HEK293 (cell line): ENCODE results near the gene MAPRE2.

Experiments used
- CTCF ChIA-PET: fragments of 350-600 bp; formaldehyde crosslinking; extraction: SDS; loops from one replicate; lab custom pipeline; 2021; ENCODE audit warnings: antibody characterized with exemption; lab: Yijun Ruan, JAX
- POLR2A ChIA-PET: fragments of 300-600 bp; formaldehyde crosslinking; extraction: SDS; loops from one replicate; lab custom pipeline; 2020; ENCODE audit warnings: antibody characterized with exemption, inconsistent platforms; lab: Yijun Ruan, JAX
- H3K27ac ChIP-seq: fragments of 200-500 bp; sonication (Bioruptor generic); 2 replicates; pipeline ENCODE4 v1.5.1; 2014; ENCODE audit warnings: low read depth, low read length, control low read depth, inconsistent platforms; ENCODE audit errors: extremely low read depth
- H3K36me3 ChIP-seq, 2 experiments: fragments of 200-500 bp in 1 of 2; sonication (Bioruptor generic) in 1 of 2; 1 replicate in 1 of 2; 2 replicates in 1 of 2; pipeline ENCODE4 v1.5.1; 2014 to 2017; ENCODE audit warnings: inconsistent platforms in 2 of 2, low read length in 2 of 2; ENCODE audit not compliant: control insufficient read depth in 2 of 2, insufficient read depth in 1 of 2
- H3K4me1 ChIP-seq: fragments of 200-500 bp; sonication (Bioruptor generic); 2 replicates; pipeline ENCODE4 v1.5.1; 2014; ENCODE audit warnings: mild to moderate bottlenecking, low read length, inconsistent platforms; ENCODE audit not compliant: control insufficient read depth, insufficient read depth
- H3K4me3 ChIP-seq: 2 replicates; pipeline ENCODE4 v1.5.1; 2011; ENCODE audit warnings: low read depth, mild to moderate bottlenecking, control low read depth, low read length, moderate library complexity
- H3K9me3 ChIP-seq: fragments of 200-500 bp; sonication (Bioruptor generic); 2 replicates; pipeline ENCODE4 v1.5.1; 2014; ENCODE audit warnings: low read depth, low read length, inconsistent platforms; ENCODE audit not compliant: control insufficient read depth, insufficient read depth
- GLI2 ChIP-seq: fragments of 450-650 bp; formaldehyde crosslinking; IDR thresholded peaks from 2 replicates; pipeline ENCODE4; 2017; ENCODE audit warnings: missing biosample characterization, missing genetic modification characterization, low read depth, borderline replicate concordance
- HOXD13 ChIP-seq: sonication (generic); formaldehyde crosslinking; IDR thresholded peaks from 2 replicates; pipeline ENCODE4 v1.8.0; 2022; ENCODE audit warnings: missing genetic modification reagents, borderline replicate concordance
- KLF9 ChIP-seq: fragments of 450-650 bp; formaldehyde crosslinking; IDR thresholded peaks from 2 replicates; pipeline ENCODE4 v1.5.1; 2016; ENCODE audit warnings: missing biosample characterization, missing genetic modification characterization, low read depth
- PRDM10 ChIP-seq: fragments of 450-650 bp; formaldehyde crosslinking; IDR thresholded peaks from 2 replicates; pipeline ENCODE4 v1.5.1; 2016; ENCODE audit warnings: missing biosample characterization, missing genetic modification characterization
- REPIN1 ChIP-seq: fragments of 450-650 bp; formaldehyde crosslinking; IDR thresholded peaks from 2 replicates; pipeline ENCODE4 v1.5.1; 2017; ENCODE audit warnings: missing biosample characterization, missing genetic modification characterization, low read depth
- SP3 ChIP-seq: fragments of 450-650 bp; formaldehyde crosslinking; IDR thresholded peaks from 2 replicates; pipeline ENCODE4 v1.5.1; 2016; ENCODE audit warnings: missing biosample characterization, missing genetic modification characterization
- TSHZ1 ChIP-seq: fragments of 450-650 bp; formaldehyde crosslinking; IDR thresholded peaks from 2 replicates; pipeline ENCODE4 v1.5.1; 2016; ENCODE audit warnings: missing biosample characterization, missing genetic modification characterization, borderline replicate concordance
- ZBTB1 ChIP-seq: fragments of 450-650 bp; formaldehyde crosslinking; IDR thresholded peaks from 2 replicates; pipeline ENCODE4 v1.5.1; 2016; ENCODE audit warnings: missing biosample characterization, missing genetic modification characterization
- ZBTB10 ChIP-seq: fragments of 450-650 bp; formaldehyde crosslinking; IDR thresholded peaks from 2 replicates; pipeline ENCODE4 v1.5.1; 2016; ENCODE audit warnings: missing biosample characterization, missing genetic modification characterization
- ZEB2 ChIP-seq: fragments of 450-650 bp; formaldehyde crosslinking; IDR thresholded peaks from 2 replicates; pipeline ENCODE4 v1.5.1; 2016; ENCODE audit warnings: missing biosample characterization, missing genetic modification characterization
- ZNF155 ChIP-seq: fragments of 450-650 bp; formaldehyde crosslinking; IDR thresholded peaks from 2 replicates; pipeline ENCODE4 v1.5.1; 2016; ENCODE audit warnings: missing biosample characterization, missing genetic modification characterization
- ZNF221 ChIP-seq: fragments of 450-650 bp; formaldehyde crosslinking; IDR thresholded peaks from 2 replicates; pipeline ENCODE4 v1.5.1; 2017; ENCODE audit warnings: missing biosample characterization, missing genetic modification characterization, borderline replicate concordance
- ZNF280C ChIP-seq: fragments of 450-650 bp; formaldehyde crosslinking; IDR thresholded peaks from 2 replicates; pipeline ENCODE4 v1.5.1; 2016; ENCODE audit warnings: missing biosample characterization, missing genetic modification characterization
- ZNF302 ChIP-seq: fragments of 450-650 bp; formaldehyde crosslinking; IDR thresholded peaks from 2 replicates; pipeline ENCODE4 v1.5.1; 2016; ENCODE audit warnings: missing biosample characterization, missing genetic modification characterization, low read depth
- ZNF311 ChIP-seq: fragments of 450-650 bp; formaldehyde crosslinking; IDR thresholded peaks from 2 replicates; pipeline ENCODE4 v1.5.1; 2017; ENCODE audit warnings: missing biosample characterization, missing genetic modification characterization, borderline replicate concordance
- ZNF366 ChIP-seq: fragments of 450-650 bp; formaldehyde crosslinking; conservative IDR thresholded peaks from 2 replicates; pipeline ENCODE4 v1.5.1; 2016; ENCODE audit warnings: missing biosample characterization, missing genetic modification characterization
- ZNF449 ChIP-seq: fragments of 450-650 bp; formaldehyde crosslinking; IDR thresholded peaks from 2 replicates; pipeline ENCODE4 v1.5.1; 2017; ENCODE audit warnings: missing biosample characterization, mild to moderate bottlenecking, missing genetic modification characterization, moderate library complexity
- ZNF473 ChIP-seq: fragments of 450-650 bp; formaldehyde crosslinking; IDR thresholded peaks from 2 replicates; pipeline ENCODE4 v1.5.1; 2017; ENCODE audit warnings: missing biosample characterization, missing genetic modification characterization
- ZNF624 ChIP-seq: fragments of 450-650 bp; formaldehyde crosslinking; IDR thresholded peaks from 2 replicates; pipeline ENCODE4 v1.5.1; 2017; ENCODE audit warnings: missing biosample characterization, missing genetic modification characterization

The MAPRE2 gene

GRCh38 chr18:35071819-35072247 lies 30.6 kb downstream of the MAPRE2 start:
- no peak overlapping the region for H3K27ac ChIP-seq
- H3K4me3 ChIP-seq = no peak overlapping the region
- TF ChIP-seq PRDM10 = no peak
- TF ChIP-seq REPIN1 = no peak
- TF ChIP-seq ZNF366 (tag by site-specific recombination) = no peak
- TF ChIP-seq ZNF473 (tag by site-specific recombination) = no peak
- TF ChIP-seq ZBTB1 = no peak
- no peak for TF ChIP-seq ZNF280C (tag by site-specific recombination)
- TF ChIP-seq HOXD13 (CRISPR knock-in tag) = no peak
- no peak for TF ChIP-seq ZNF624 (tag by site-specific recombination)
- no peak for TF ChIP-seq ZNF221
- no peak for TF ChIP-seq GLI2
- TF ChIP-seq ZNF311 = no peak
- TF ChIP-seq ZNF155 (tag by site-specific recombination) = no peak
- no peak for TF ChIP-seq ZEB2 (tag by site-specific recombination)
- no peak for TF ChIP-seq KLF9 (tag by site-specific recombination)
- no peak for TF ChIP-seq TSHZ1 (tag by site-specific recombination)
- TF ChIP-seq ZNF449 = no peak
- no peak for TF ChIP-seq SP3
- no peak for TF ChIP-seq ZNF302 (tag by site-specific recombination)
- no peak for TF ChIP-seq ZBTB10 (tag by site-specific recombination)
- H3K9me3 ChIP-seq = no peaks in the 10 kb centered on the region
- peaks cover 0 to 7% of the 10 kb centered on the region in 2 experiments; a peak in 1 of 3 replicates for H3K36me3 ChIP-seq
- ChIA-PET CTCF (interaction anchor here (0.7 kb wide), 1 partner anchor 66 kb away, joined by 3 read pairs; no protein-coding TSS in a partner anchor), POLR2A (no interaction called here)
- no peaks in the 10 kb centered on the region for H3K4me1 ChIP-seq
